ENCODE data around the gene IL23R. TPM values are rescaled to one million over a fixed set of nuclear protein-coding genes. Genes with fewer than 3 reads are reported as not detected.
A peak's percentile ranks its signal among the peaks of the same experiment; 100 is the strongest.

IL23R gene
- total and polyA plus RNA-seq, 2 of the 13 experiments (the other 11 are each of a cell fraction or from before 2014, with no cell fraction given), result not detected

DNA sequence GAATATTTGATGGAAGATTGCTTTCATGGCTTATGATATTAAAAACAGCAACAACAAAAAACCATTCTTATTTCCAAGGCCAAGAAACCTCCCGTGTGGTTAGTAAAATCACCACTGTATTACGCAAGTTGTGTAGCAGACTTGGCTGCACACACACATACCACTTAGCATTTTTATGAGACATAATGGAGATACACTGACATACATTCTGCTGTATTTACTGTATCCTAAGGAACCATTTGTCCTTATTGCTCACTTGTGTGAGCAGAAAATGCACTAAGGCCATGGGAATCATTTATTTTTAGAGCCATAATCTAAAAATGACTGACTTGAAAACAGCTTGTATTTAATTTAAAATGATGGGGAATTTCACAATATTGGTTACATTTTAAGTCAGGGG is 30.9 kb upstream of the IL23R start:
- DNase-seq (ENCODE audit: low spot score) (no peak), ATAC-seq (no peak), FAIRE-seq (no peak)
- H3K9ac ChIP-seq (ENCODE audit: insufficient read depth, low read depth, low read length), result no peak overlapping the region
- no peaks in the 10 kb centered on the region for H3K79me2 ChIP-seq (ENCODE audit: insufficient read depth, low read length)
- TF ChIP-seq CEBPB (IDR thresholded peaks at IDR 0.05; ENCODE audit: borderline replicate concordance, low read depth, low read length) (peak; percentile 59), ZNF572 (CRISPR knock-in tag; IDR thresholded peaks at IDR 0.05) (no peak)
- no peak overlapping the region for H3K27ac ChIP-seq (ENCODE audit: extremely low read length, insufficient read depth, low read length)
- no peaks in the 10 kb centered on the region for H4K20me1 ChIP-seq (ENCODE audit: insufficient read depth, low read length)
- no peaks in the 10 kb centered on the region for H3K9me3 ChIP-seq (ENCODE audit: low read length)
- no peak overlapping the region for H3K4me2 ChIP-seq (ENCODE audit: low read depth, low read length)
- POLR2A ChIA-PET, result no interaction called here
- H3K4me3 ChIP-seq (replicated peaks in 1 of 3; ENCODE audit: insufficient read depth in 1 of 3, low read depth in 2 of 3, low read length in 3 of 3), result no peak overlapping the region
- CTCF ChIA-PET (ENCODE audit: low intra/inter-chr PET ratio, low total read pairs), result no interaction called here
- intact Hi-C loops (cut with micrococcal nuclease; ENCODE audit: unreplicated experiment), result no loop called here
- no TSS peak for BruUV-seq (replicated peaks)
- in situ Hi-C loops (cut with HindIII; ENCODE audit: extremely low pct_ligation_motif_present, low pct_unique_long_range_greater_than_20kb), result no loop called here
- no peaks in the 10 kb centered on the region for H3K27me3 ChIP-seq (ENCODE audit: control insufficient read depth in 1 of 2, insufficient read depth in 2 of 2, low read length in 2 of 2)
- H2AFZ ChIP-seq (ENCODE audit: low read length), result no peak overlapping the region
- H3K4me1 ChIP-seq (ENCODE audit: insufficient read depth, low read length), result peaks cover 19% of the 10 kb centered on the region
- H3K36me3 ChIP-seq (replicated peaks in 1 of 2; ENCODE audit: control insufficient read depth in 1 of 2, insufficient read depth in 2 of 2, low read length in 2 of 2), result no peaks in the 10 kb centered on the region
- WGBS (ENCODE audit: low lambda C conversion rate), result 43% methylated on average over 2 of the region's 2 CpGs

DNA sequence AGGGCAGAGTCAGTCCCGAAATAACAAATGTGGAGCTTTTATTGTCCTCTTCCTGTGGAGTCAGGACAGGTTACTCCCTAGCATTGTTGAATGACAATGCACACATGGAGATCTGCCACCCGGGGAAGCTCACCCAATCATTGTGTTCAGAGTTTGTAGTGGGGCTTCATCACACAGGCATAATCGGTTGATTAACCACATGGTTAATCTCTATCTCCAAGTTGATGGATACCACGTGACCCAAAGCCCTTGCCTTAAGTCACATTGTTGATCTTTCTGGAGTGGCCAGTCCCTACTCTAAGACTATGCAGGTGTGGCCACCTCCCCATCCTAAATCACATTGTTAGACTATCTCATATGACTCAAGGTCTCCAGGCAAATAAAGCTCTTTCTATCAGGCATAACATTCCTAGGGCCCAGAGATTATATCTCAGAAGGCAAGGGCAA is 28.9 kb upstream of the IL23R start:
- in situ Hi-C loops (cut with HindIII; ENCODE audit: extremely low pct_ligation_motif_present, low pct_unique_long_range_greater_than_20kb), result no loop called here

More for the DNA sequence above, 28.9 kb upstream of the IL23R start:
- DNase-seq (ENCODE audit: low spot score) (no peak), ATAC-seq (no peak), FAIRE-seq (no peak)
- BruUV-seq (replicated peaks), result no TSS peak
- no peaks in the 10 kb centered on the region for H3K27me3 ChIP-seq (ENCODE audit: control insufficient read depth in 1 of 2, insufficient read depth in 2 of 2, low read length in 2 of 2)
- H3K9me3 ChIP-seq (ENCODE audit: low read length), result no peaks in the 10 kb centered on the region
- H4K20me1 ChIP-seq (ENCODE audit: insufficient read depth, low read length), result no peaks in the 10 kb centered on the region
- H3K79me2 ChIP-seq (ENCODE audit: insufficient read depth, low read length), result no peaks in the 10 kb centered on the region
- intact Hi-C loops (cut with micrococcal nuclease; ENCODE audit: unreplicated experiment), result no loop called here
- H3K36me3 ChIP-seq (replicated peaks in 1 of 2; ENCODE audit: control insufficient read depth in 1 of 2, insufficient read depth in 2 of 2, low read length in 2 of 2), result no peaks in the 10 kb centered on the region
- TF ChIP-seq NAIF1 (CRISPR knock-in tag; IDR thresholded peaks at IDR 0.05; ENCODE audit: borderline replicate concordance) (no peak), ZNF879 (CRISPR knock-in tag; IDR thresholded peaks at IDR 0.05) (no peak), ZNF30 (CRISPR knock-in tag; IDR thresholded peaks at IDR 0.05) (no peak), ZNF749 (CRISPR knock-in tag; IDR thresholded peaks at IDR 0.05; ENCODE audit: borderline replicate concordance) (no peak), RAD51 (IDR thresholded peaks at IDR 0.05; ENCODE audit: borderline replicate concordance) (peak; percentile 44; the same call in 1 of the 2 replicates)
- TF ChIP-seq, protein P1, sequence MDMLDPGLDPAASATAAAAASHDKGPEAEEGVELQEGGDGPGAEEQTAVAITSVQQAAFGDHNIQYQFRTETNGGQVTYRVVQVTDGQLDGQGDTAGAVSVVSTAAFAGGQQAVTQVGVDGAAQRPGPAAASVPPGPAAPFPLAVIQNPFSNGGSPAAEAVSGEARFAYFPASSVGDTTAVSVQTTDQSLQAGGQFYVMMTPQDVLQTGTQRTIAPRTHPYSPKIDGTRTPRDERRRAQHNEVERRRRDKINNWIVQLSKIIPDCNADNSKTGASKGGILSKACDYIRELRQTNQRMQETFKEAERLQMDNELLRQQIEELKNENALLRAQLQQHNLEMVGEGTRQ (IDR thresholded peaks at IDR 0.05; ENCODE audit: low read depth, low read length), result peak; percentile 74
- TF ChIP-seq, protein P1 (CRISPR knock-in tag; IDR thresholded peaks at IDR 0.05; ENCODE audit: borderline replicate concordance), result no peak
- TF ChIP-seq, protein P2, sequence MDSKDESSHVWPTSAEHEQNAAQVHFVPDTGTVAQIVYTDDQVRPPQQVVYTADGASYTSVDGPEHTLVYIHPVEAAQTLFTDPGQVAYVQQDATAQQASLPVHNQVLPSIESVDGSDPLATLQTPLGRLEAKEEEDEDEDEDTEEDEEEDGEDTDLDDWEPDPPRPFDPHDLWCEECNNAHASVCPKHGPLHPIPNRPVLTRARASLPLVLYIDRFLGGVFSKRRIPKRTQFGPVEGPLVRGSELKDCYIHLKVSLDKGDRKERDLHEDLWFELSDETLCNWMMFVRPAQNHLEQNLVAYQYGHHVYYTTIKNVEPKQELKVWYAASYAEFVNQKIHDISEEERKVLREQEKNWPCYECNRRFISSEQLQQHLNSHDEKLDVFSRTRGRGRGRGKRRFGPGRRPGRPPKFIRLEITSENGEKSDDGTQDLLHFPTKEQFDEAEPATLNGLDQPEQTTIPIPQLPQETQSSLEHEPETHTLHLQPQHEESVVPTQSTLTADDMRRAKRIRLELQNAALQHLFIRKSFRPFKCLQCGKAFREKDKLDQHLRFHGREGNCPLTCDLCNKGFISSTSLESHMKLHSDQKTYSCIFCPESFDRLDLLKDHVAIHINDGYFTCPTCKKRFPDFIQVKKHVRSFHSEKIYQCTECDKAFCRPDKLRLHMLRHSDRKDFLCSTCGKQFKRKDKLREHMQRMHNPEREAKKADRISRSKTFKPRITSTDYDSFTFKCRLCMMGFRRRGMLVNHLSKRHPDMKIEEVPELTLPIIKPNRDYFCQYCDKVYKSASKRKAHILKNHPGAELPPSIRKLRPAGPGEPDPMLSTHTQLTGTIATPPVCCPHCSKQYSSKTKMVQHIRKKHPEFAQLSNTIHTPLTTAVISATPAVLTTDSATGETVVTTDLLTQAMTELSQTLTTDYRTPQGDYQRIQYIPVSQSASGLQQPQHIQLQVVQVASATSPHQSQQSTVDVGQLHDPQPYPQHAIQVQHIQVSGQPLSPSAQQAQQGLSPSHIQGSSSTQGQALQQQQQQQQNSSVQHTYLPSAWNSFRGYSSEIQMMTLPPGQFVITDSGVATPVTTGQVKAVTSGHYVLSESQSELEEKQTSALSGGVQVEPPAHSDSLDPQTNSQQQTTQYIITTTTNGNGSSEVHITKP (CRISPR knock-in tag; IDR thresholded peaks at IDR 0.05; ENCODE audit: low read depth), result no peak
- H3K9ac ChIP-seq (ENCODE audit: insufficient read depth, low read depth, low read length), result no peak overlapping the region
- 52% methylated on average over 4 of the region's 4 CpGs for WGBS (ENCODE audit: low lambda C conversion rate)
- H3K4me2 ChIP-seq (ENCODE audit: low read depth, low read length), result no peak overlapping the region
- H3K27ac ChIP-seq (ENCODE audit: extremely low read length, insufficient read depth, low read length), result no peak overlapping the region
- ChIA-PET POLR2A (no interaction called here), CTCF (ENCODE audit: low intra/inter-chr PET ratio, low total read pairs) (no interaction called here)
- H2AFZ ChIP-seq (ENCODE audit: low read length), result no peak overlapping the region
- H3K4me1 ChIP-seq (ENCODE audit: insufficient read depth, low read length), result peaks cover 19% of the 10 kb centered on the region
- H3K4me3 ChIP-seq (replicated peaks in 1 of 3; ENCODE audit: insufficient read depth in 1 of 3, low read depth in 2 of 3, low read length in 3 of 3), result no peak overlapping the region
